HepG2 (cell line): ENCODE results near the gene MYH9. TPM values are rescaled to one million over a fixed set of nuclear protein-coding genes. Genes with fewer than 3 reads are reported as not detected.

Experiments
- ATAC-seq: fragments of 200-7000 bp; cut with Tn5 transposase; 3 replicates; pipeline ENCODE4 v1.9.1; 2020; ENCODE audit warnings: mild to moderate bottlenecking, moderate library complexity
- BruUV-seq: library from RNA; stranded (reverse); fragments of 400-500 nt; replicated peaks from 2 replicates; lab custom pipeline; 2021; lab: Mats Ljungman, UMichigan
- CTCF ChIA-PET: fragments of 300-600 bp; formaldehyde crosslinking; extraction: SDS; loops from one replicate; lab custom pipeline; 2021; ENCODE audit warnings: low total read pairs, inconsistent platforms, low intra/inter-chr PET ratio; lab: Yijun Ruan, JAX
- POLR2A ChIA-PET: fragments of 350-600 bp; sonication (Branson Sonifier 250); formaldehyde crosslinking; loops from one replicate; lab custom pipeline; 2020; ENCODE audit warnings: antibody characterized with exemption, inconsistent platforms; lab: Yijun Ruan, JAX
- DNase-seq: peaks from one replicate; pipeline ENCODE4 v3.0.0-alpha.2; 2015; ENCODE audit warnings: low spot score
- FAIRE-seq: peaks from 3 replicates; lab custom pipeline; 2011; peaks lifted over from hg19 to GRCh38; lab: Jason Lieb, UNC
- H2AFZ ChIP-seq: one replicate; pipeline ENCODE4 v1.6.1; 2011; ENCODE audit warnings: low read length, inconsistent platforms
- H3K27ac ChIP-seq: fragments of 300-600 bp; 3 replicates; pipeline ENCODE4 v1.8.0; 2011; ENCODE audit warnings: mixed run types, mild to moderate bottlenecking, mixed read lengths, low read length, inconsistent platforms; ENCODE audit not compliant: insufficient read depth; ENCODE audit errors: extremely low read length
- H3K27me3 ChIP-seq, 2 experiments: fragments of 200-600 bp in 1 of 2; 2 replicates in 1 of 2; 3 replicates in 1 of 2; pipeline versions ENCODE4 v1.6.0 to v1.8.0; 2011; ENCODE audit warnings: low read length in 2 of 2, mild to moderate bottlenecking in 2 of 2, moderate library complexity in 2 of 2, inconsistent platforms in 1 of 2; ENCODE audit not compliant: insufficient read depth in 2 of 2, control insufficient read depth in 1 of 2
- H3K36me3 ChIP-seq, 2 experiments: fragments of 200-600 bp in 1 of 2; replicated peaks in 1 of 2; 2 replicates in 1 of 2; 3 replicates in 1 of 2; pipeline versions ENCODE4 v1.5.1 to v1.8.0; 2011; ENCODE audit warnings: low read length in 2 of 2, inconsistent platforms in 1 of 2; ENCODE audit not compliant: insufficient read depth in 2 of 2, control insufficient read depth in 1 of 2
- H3K4me1 ChIP-seq: 2 replicates; pipeline ENCODE4 v1.5.1; 2012; ENCODE audit warnings: low read length, inconsistent platforms; ENCODE audit not compliant: insufficient read depth
- H3K4me2 ChIP-seq: 2 replicates; pipeline ENCODE4 v1.6.0; 2011; ENCODE audit warnings: low read depth, low read length, inconsistent platforms
- H3K4me3 ChIP-seq, 3 experiments: fragments of 200-600 bp in 1 of 3; sonication (generic), shearing (Covaris generic) in 1 of 3; replicated peaks in 1 of 3; 2 replicates each; pipeline ENCODE4 v1.5.1; 2011 to 2016; ENCODE audit warnings: low read length in 3 of 3, inconsistent platforms in 2 of 3, low read depth in 2 of 3, mild to moderate bottlenecking in 2 of 3, control low read depth in 1 of 3, mixed read lengths in 1 of 3; ENCODE audit not compliant: insufficient read depth in 1 of 3
- H3K79me2 ChIP-seq: one replicate; pipeline ENCODE4 v1.6.1; 2011; ENCODE audit warnings: low read length, inconsistent platforms; ENCODE audit not compliant: insufficient read depth
- H3K9ac ChIP-seq: 2 replicates; pipeline ENCODE4 v1.6.0; 2011; ENCODE audit warnings: mild to moderate bottlenecking, low read depth, low read length, inconsistent platforms; ENCODE audit not compliant: insufficient read depth
- H3K9me3 ChIP-seq: 2 replicates; pipeline ENCODE4 v1.5.1; 2012; ENCODE audit warnings: mild to moderate bottlenecking, low read length
- H4K20me1 ChIP-seq: 2 replicates; pipeline ENCODE4 v1.6.0; 2011; ENCODE audit warnings: inconsistent platforms, mild to moderate bottlenecking, low read length, moderate library complexity; ENCODE audit not compliant: insufficient read depth
- NFE2L2 ChIP-seq: fragments of 150-350 bp; IDR thresholded peaks from 2 replicates; pipeline ENCODE4 v1.6.1; 2014; ENCODE audit warnings: low read length
- RCOR2 ChIP-seq: IDR thresholded peaks from 2 replicates; pipeline ENCODE4 v1.6.1; 2016; ENCODE audit warnings: missing biosample characterization, missing genetic modification reagents
- ZBTB14 ChIP-seq: sonication (generic); formaldehyde crosslinking; IDR thresholded peaks from 2 replicates; pipeline ENCODE4 v1.4.0; 2020; ENCODE audit warnings: missing genetic modification reagents
- ZFP91 ChIP-seq: sonication (generic); formaldehyde crosslinking; IDR thresholded peaks from 2 replicates; pipeline ENCODE4 v1.9.0; 2022; ENCODE audit warnings: missing genetic modification reagents, mild to moderate bottlenecking, borderline replicate concordance
- ZMYM3 ChIP-seq: sonication (generic); formaldehyde crosslinking; IDR thresholded peaks from 2 replicates; pipeline ENCODE4 v1.5.1; 2020; ENCODE audit warnings: mild to moderate bottlenecking, missing genetic modification reagents
- ZNF629 ChIP-seq: sonication (generic); formaldehyde crosslinking; conservative IDR thresholded peaks from 2 replicates; pipeline ENCODE4 v1.5.0; 2020; ENCODE audit warnings: missing genetic modification reagents
- ZNF687 ChIP-seq: sonication (generic); formaldehyde crosslinking; IDR thresholded peaks from 2 replicates; pipeline ENCODE4 v1.5.1; 2020; ENCODE audit warnings: mild to moderate bottlenecking, missing genetic modification reagents, moderate library complexity
- ZNF746 ChIP-seq: sonication (generic); formaldehyde crosslinking; IDR thresholded peaks from 2 replicates; pipeline ENCODE4 v1.8.0; 2022; ENCODE audit warnings: mild to moderate bottlenecking, missing genetic modification reagents
- ZNF768 ChIP-seq: sonication (generic); formaldehyde crosslinking; IDR thresholded peaks from 2 replicates; pipeline ENCODE4 v1.4.0; 2020; ENCODE audit warnings: missing genetic modification reagents
- ZSCAN31 ChIP-seq: sonication (generic); formaldehyde crosslinking; IDR thresholded peaks from 2 replicates; pipeline ENCODE4 v1.5.0; 2020; ENCODE audit warnings: low read depth, mild to moderate bottlenecking, missing genetic modification reagents
- WGBS: methylation state at CpG from one replicate; pipeline ENCODE4 v1.1.6; 2017; ENCODE audit warnings: low lambda C conversion rate; 5-methylcytosine and 5-hydroxymethylcytosine counted together
- in situ Hi-C: cut with HindIII; loops from 2 replicates; pipeline ENCODE4 v1.10.0; 2017; ENCODE audit warnings: low pct_unique_long_range_greater_than_20kb; ENCODE audit not compliant: extremely low pct_ligation_motif_present
- intact Hi-C: fragments of 100-400 bp; cut with micrococcal nuclease; formaldehyde crosslinking; loops from one replicate; pipeline ENCODE4 v1.10.0; 2022; ENCODE audit not compliant: unreplicated experiment
- polyA plus RNA-seq, 8 experiments: library from polyadenylated mRNA; depleted of rRNA in 3 of 8; stranded (reverse) in 7 of 8; unstranded in 1 of 8; fragments of >200 nt; fragmentation: Illumina TruSeq in 4 of 8; extraction: Trizol in 4 of 8; gene quantifications; 2 replicates each; pipeline versions ENCODE4 v1.2.1 to v1.2.3, GENCODE V29; 2011 to 2016; ENCODE audit warnings: low read depth in 4 of 8, missing spikeins in 1 of 8, mixed read lengths in 1 of 8; ENCODE audit not compliant: insufficient read depth in 1 of 8
- total RNA-seq, 5 experiments: library from RNA; depleted of rRNA; stranded (reverse); fragments of >200 nt; fragmentation: Illumina TruSeq; extraction: Trizol; gene quantifications; 2 replicates each; pipeline ENCODE4 v1.2.3, GENCODE V29; 2016; ENCODE audit warnings: low read depth in 1 of 5

Gene MYH9
- total and polyA plus RNA-seq, 2 of the 13 experiments (the other 11 are each of a cell fraction or from before 2014, with no cell fraction given) = 50.7 to 98.5 TPM

GRCh38 chr22:36431977-36432376 lies 44.2 kb upstream of the MYH9 start:
- in situ Hi-C loops (no loop called here), intact Hi-C loops (no loop called here)
- Histone ChIP-seq H2AFZ (no peak overlapping the region), H3K4me3 (no peak overlapping the region), H3K4me2 (peak overlapping the region; percentile 83; the same call in 1 of the 2 replicates), H3K4me1 (peaks cover 71% of the 10 kb centered on the region), H3K36me3 (no peaks in the 10 kb centered on the region), H3K9ac (peak overlapping the region; percentile 39; the same call in 1 of the 2 replicates), H3K79me2 (no peaks in the 10 kb centered on the region), H3K27me3 (no peaks in the 10 kb centered on the region), H3K27ac (no peak overlapping the region), H4K20me1 (no peaks in the 10 kb centered on the region), H3K9me3 (no peaks in the 10 kb centered on the region)
- BruUV-seq = no TSS peak
- WGBS = 91% methylated on average over 9 of the region's 9 CpGs
- TF ChIP-seq ZNF768 (peak; percentile 98), ZFP91 (CRISPR knock-in tag) (0 out of 2 replicates have a peak, but pooled peaks have one; percentile 4), NFE2L2 (no peak), ZSCAN31 (CRISPR knock-in tag) (no peak), ZMYM3 (CRISPR knock-in tag) (peak; percentile 86), RCOR2 (CRISPR knock-in tag) (0 out of 2 replicates have a peak, but pooled peaks have one; percentile 11)
- ATAC-seq (no peak), DNase-seq (no peak), FAIRE-seq (no peak)
- ChIA-PET POLR2A (interaction anchor here (0.6 to 4.4 kb wide), 6 partner anchors 11 to 44 kb away, joined by 3 to 151 read pairs (median 8); partner anchors contain the start of gene MYH9), CTCF (no interaction called here)

- DNase-seq (peak; percentile 52), FAIRE-seq (peak; percentile 53), ATAC-seq (no peak)
- CTCF ChIA-PET = no interaction called here
- Histone ChIP-seq H3K4me2 (no peak overlapping the region; the same call in 1 of the 2 replicates), H4K20me1 (no peaks in the 10 kb centered on the region), H3K9ac (no peak overlapping the region), H3K27me3 (no peaks in the 10 kb centered on the region), H3K4me1 (peaks cover 71% of the 10 kb centered on the region), H2AFZ (no peak overlapping the region), H3K79me2 (no peaks in the 10 kb centered on the region), H3K4me3 (no peak overlapping the region), H3K27ac (no peak overlapping the region), H3K9me3 (no peaks in the 10 kb centered on the region), H3K36me3 (no peaks in the 10 kb centered on the region)
- no TSS peak for BruUV-seq
- WGBS = 63% methylated on average over 3 of the region's 9 CpGs
- POLR2A ChIA-PET = interaction anchor here (0.7 to 1.1 kb wide), 2 partner anchors 8 to 11 kb away, joined by 3 to 4 read pairs; no protein-coding TSS in a partner anchor
- in situ Hi-C loops (no loop called here), intact Hi-C loops (no loop called here)
- TF ChIP-seq ZBTB14 (CRISPR knock-in tag) (no peak), ZNF629 (CRISPR knock-in tag) (peak; percentile 82), ZNF746 (CRISPR knock-in tag) (no peak), ZNF687 (CRISPR knock-in tag) (peak; percentile 61)
Observed at GRCh38 chr22:36430863-36431262, 43.1 kb upstream of the MYH9 start.
